ENCODE results near the gene ZMYND11.

ZMYND11 gene

GRCh38 chr10:135132-135600 lies at the start of gene ZMYND11:
Gene ZMYND11 (plus strand): TSS chr10:135455. CDS start chr10:180013, 44,558 bp downstream.
- peak; percentile 88 for DNase-seq

DNA sequence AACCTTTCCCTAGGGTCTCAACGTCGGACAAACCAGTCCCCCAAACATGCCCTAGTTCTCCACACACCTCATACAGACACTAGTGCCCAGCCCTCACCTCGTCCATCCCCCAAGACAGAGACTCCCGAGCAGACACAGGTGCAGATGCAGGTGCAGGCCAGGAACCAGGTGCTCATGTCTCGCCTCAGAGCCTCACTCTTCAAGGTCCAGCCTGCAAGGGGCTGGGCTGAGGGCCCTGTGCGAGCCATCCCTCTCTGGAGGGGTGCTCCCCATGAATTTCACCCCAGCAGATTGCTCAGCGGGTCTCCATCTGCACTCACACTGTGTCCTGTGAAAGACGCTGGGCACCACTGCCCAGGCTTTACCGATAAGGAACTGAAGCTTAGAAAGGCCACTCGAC lies 49.2 kb upstream of the ZMYND11 start:
- DNase-seq: no peak

- no peak for DNase-seq
These were observed 47.8 kb upstream of the ZMYND11 start for GRCh38 chr10:87177-88080.

- DNase-seq: no peak
These were observed 47.0 kb upstream of the ZMYND11 start for GRCh38 chr10:88253-88652.

DNA sequence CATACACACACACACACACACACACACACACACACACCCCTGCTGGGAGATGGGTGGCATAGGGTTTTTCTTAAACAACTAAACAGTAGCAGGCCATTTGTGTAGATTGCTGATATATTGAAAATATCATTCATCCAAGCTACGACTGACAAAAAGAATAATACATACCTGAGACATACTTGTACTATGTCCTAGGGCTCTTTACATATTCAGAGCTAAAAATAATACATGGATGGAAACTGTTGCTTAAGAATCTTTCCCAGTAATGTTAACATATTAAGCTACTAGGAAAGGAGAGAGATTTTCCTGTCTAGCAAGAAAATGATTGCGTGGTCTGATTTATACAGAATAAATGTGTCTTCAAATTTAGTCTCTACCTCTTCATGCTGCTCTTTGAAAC lies 46.0 kb upstream of the ZMYND11 start:
- DNase-seq: no peak

DNA sequence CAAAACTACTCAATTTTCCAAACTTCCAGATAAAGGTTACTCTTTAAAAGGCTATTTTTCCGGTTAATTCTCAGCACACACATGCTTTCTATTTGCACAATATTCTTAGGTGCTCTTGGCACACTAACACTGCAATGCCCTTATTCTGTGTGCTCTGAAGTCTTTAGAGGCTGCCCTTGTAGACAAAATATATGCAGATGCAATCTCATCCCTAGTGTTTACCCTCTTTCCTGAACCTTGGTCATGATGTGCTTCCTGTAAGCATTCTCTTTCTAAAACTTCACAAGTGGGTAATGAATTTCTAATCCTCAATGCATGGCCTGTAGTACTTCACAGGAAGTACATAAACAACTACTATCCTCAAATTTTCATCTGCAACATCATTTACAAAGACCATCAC lies 45.1 kb upstream of the ZMYND11 start:
- DNase-seq: no peak

- DNase-seq: peak; percentile 44
These were observed 43.9 kb upstream of the ZMYND11 start for GRCh38 chr10:91313-91712.

DNA sequence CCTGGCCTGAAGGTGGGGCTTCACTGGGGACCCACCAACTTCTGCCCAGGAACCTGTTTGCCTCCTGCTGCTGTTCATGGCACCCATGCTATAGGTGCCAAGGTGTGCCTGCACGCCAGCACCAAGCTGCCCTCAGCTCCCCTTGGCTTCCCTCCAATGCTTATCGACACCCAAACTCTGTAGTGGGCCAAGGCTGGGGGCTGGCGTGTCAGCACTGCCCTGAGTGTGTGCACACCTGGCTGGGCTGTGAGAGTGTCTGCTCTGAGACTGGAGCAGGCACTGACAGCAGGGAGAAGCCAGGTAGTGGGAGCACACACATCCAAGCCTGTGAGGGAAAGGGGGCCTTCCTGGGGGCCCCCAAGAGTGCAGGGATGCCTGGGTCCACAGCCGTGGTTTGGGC lies 43.1 kb upstream of the ZMYND11 start:
- DNase-seq: peak; percentile 30

GRCh38 chr10:92846-93245 lies 42.4 kb upstream of the ZMYND11 start:
- DNase-seq: no peak

DNA sequence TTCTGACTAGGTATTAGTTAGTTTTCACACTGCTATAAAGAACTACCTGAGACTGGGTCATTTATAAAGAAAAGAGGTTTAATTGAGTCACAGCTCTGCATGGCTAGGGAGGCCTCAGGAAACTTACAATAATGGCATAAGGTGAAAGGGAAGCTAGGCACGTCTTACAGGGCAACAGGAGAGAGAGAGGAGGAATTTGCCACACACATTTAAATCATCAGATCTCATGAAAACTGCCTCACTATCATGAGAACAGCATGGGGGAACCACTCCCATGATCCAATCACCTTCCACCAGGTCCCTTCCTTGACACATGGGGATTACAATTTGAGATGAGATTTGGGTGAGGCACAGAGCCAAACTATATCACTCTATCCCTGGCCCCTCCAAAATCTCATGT lies 40.6 kb upstream of the ZMYND11 start:
- no peak for DNase-seq

DNA sequence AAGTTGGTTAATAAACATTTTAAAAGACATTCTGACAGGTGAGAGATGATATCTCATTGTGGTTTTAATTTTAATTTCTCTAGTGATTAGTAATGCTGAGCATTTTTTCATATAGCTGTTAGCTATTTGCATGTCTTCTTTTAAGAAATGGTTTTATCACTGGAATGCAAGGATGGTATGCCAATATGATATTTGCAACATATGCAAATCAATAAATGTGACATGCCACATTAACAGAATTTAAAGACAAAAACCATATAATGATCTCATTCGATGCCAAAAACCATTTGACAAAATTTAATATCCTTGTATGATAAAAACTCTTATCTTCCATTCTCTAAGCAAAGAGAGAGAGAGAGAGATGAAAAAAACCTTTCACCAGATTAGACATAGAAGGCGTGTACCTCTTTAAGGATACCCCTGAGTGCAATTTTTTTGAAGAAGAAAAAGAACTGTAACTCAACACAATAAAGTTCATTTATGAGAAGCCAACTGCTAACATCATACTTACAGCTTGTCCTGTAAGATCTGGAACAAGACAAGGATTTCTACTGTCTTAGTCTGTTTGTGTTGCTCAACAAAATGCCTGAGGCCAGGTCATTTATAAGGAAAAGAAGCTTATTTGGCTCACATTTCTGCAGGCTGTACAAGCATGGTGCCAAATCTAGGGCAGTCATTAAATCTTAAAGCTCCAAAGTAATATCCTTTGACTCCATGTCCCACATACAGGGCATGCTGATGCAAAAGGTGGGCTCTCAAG lies 39.7 kb upstream of the ZMYND11 start:
- DNase-seq: no peak

DNA sequence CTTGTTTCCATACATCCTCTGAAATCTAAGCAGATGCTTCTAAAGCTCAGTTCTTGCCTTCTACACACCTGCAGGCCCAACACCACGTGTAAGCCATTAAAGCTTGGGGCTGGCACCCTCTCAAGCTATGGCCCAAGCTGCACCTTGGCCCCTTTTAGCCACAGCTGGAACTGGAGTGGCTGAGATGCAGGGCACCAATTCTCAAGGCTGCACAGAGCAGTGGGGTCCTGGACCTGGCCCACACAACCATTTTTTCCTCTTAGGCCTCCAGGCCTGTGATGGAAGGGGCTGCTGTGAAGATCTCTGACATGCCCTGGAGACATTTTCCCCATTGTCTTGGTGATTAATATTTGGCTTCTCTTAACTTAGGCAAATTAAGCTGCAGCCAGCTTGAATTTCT lies 38.8 kb upstream of the ZMYND11 start:
- peak; percentile 32 for DNase-seq

DNA sequence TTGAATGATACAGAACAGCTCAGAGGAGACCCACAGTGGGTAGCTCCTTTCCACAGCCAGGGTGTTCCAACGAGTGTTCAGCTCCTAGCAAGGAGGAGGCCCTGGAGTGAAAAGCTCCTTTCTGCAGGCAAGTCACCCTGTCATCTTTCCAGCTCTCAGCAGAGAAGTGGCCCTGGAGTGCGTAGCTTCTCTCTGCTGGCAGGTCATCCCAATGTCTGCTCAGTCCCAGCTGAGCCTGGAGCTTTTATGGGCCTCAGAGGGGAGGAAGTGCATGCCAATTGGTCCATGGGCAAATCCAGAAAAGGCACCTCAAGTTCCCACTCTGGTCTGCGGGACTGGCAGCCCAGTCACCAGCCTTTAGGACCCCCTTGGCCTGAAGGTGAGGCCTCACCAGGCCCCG lies 30.8 kb upstream of the ZMYND11 start:
- no peak for DNase-seq

DNA sequence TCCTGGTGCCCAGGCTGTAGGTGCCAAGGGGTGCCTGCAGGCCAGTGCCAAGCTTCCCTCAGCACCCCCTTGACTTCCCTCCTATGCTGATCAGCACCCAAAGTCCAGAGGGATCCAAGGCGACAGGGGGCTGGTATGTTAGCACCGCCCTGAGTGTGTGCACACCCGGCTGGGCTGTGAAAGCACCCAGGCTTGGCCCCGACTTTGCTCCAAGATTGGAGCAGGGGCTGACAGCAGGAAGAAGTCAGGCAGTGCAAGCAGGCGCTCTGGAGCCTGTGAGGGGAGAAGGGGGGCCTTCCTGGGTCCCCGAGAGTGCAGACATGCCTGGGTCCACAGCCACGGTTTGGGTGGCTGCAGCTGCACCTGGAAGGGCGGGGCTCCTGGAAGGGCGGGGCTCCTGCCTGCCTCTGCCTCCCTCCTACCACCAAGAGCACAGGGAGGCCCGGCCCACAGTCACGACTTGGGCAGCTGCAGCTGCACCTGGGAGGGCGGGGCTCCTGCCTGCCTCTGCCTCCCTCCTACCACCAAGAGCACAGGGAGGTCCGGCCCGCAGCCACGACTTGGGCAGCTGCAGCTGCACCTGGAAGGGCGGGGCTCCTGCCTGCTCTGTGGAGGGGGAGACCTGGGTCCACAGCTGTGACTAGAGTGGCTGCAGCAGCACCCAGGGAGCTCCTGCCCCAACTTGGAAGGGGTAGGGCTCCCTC lies 30.2 kb upstream of the ZMYND11 start:
- DNase-seq: no peak

DNA sequence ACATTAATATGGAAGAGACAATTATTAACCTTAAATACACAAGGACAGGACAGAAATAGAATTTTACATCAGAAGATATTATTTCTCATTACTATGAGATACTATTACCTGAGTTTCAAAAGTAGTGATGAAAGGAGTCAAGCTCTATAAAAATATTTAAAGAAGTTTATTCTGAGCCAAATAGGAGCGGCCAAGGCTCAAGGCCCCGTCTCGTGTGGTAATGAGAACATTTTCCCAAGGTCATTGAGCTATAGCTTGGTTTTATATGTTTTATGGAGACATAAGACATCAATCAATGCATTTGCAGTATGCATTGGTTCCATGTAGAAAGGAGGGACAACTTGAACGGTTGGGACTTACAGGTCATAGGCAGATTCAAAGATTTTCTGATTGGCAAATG lies 29.4 kb upstream of the ZMYND11 start:
- DNase-seq: no peak

DNA sequence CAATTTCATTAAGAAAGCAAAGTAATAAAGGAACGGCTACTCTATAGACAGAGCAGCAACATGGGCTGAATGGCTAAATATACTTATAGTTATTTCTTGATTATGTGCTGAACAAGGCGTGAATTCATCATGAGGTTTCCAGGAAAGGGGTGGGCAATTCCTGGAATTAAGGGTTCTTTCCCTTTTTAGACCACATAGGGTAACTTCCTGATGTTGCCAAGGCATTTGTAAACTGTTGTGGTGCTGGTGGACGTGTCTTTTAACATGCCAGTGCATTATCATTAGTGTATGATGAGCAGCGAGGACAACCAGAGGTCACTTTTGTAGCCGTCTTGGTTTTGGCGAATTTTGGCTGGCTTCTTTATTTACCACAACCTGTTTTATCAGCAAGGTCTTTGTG lies 28.5 kb upstream of the ZMYND11 start:
- no peak for DNase-seq

DNA sequence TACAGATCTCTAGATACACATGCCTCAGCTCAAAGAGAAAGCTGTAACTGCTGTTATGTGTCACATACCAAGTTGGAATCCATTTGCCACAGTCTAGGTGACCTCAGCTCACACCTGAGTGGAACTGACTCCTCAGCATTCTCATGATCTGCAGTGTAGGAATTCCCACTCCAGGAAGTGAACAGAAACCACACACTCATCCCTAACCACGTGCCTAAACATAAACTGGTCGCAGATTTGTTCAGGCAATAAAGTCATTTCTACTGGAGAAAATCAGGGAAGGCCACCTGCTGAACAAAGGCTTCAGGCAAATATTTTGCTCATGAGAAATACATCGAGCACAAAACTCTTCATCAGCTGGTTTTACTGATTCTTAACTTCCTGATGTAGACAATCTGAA lies 23.0 kb upstream of the ZMYND11 start:
- DNase-seq: no peak

DNA sequence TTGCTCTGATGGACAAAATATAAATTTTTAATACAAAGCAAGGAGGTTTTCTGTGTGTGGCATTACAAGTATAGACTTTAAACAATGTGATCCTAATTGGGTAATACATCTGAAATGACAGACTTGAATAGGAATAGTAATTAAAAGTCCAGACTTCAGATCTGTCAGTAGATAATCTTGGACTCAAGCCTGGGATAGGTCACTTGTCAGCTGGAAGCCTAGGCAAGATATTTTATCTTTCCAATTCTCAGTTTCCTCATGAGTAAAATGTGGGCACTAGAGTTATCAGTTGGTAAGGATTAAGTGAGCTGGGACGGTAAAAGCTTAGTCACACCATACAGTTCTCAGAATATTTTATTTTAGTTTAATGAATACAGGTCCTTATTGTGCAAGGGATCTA lies 10.4 kb upstream of the ZMYND11 start:
- no peak for DNase-seq

- no peak for DNase-seq
These were observed 7.4 kb upstream of the ZMYND11 start for GRCh38 chr10:127612-128432.

DNA sequence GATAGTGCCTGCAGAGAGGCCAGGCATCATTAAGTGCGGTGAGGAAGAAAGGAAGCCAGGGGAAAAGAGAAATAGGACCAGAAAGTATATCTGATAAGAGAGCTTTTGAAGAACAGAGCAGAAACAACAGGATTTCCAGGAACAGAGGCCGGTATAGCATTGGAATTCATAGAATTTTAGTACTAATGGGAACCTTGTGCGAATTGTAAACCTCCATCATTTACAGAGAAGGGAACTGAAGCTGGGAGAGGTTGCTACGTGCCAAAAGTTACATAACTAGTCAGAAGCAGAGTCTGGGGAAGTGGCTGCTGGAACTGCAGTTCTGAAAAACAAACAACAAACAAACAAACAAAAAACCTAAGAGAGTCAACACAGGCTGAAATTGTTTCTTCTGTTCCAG lies 5.4 kb upstream of the ZMYND11 start:
- DNase-seq: no peak

- no peak for DNase-seq
These were observed 2.0 kb upstream of the ZMYND11 start for GRCh38 chr10:132946-133898.

Measured in activated CD8-positive, alpha-beta memory T cell treated with anti-CD3 and anti-CD28 coated beads for 24 hours (primary cell).